CD4-positive, alpha-beta T cell treated with Interferon gamma for 1 hour (primary cell): ENCODE measurements around the gene TARS3.
"Not testable (repeated sequence)": the region's sequence is repeated elsewhere in the genome, so short reads cannot be mapped to it uniquely, and the experiment has no call there.

Source experiments
- DNase-seq: peaks from one replicate; pipeline ENCODE4 v3.0.0-alpha.2; 2020

Gene TARS3

DNA sequence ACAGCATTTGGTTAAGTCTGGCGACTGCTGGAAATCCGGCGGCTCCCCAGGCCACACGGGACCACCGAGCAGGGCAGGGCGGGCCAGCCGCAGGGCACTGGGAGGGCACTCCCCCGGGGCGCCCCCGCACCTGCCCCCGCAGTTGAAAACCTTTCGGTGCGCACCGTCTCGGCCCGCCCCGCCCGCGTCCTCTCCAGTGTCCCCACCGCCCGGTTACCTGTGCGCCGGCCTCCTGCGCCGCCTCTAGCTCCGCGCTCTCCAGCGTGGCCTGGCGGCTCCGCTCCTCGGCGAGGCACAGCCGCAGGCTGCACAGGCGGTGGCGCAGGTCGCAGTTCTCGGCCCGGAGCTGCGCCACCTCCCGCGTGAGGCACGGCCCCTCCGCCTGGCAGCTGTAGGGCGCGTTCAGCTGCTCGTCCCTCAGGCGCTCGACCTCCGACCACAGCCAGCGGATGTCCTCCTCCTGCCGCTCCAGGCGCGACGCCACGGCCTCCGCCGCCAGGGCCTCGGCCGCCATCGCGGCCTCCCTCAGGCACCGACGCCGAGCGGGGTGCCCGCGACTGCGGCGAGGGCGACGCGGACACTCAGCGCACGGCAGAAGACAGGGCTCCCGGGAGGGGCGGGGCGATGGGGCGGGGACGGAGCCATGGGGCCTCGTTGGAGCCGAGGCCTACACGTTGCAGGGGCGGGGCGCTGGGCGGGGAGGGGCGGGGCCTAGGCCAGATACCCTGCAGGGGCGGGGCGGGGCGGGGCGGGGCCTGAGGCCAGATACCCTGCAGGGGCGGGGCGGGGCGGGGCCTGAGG is at the start of gene TARS3:
Gene TARS3 (minus strand): TSS at position 600 of the 801 bp plus-strand sequence. CDS start 86 bp downstream, at position 514.
- DNase-seq = peak; percentile 96

GRCh38 chr15:101773496-101774100 is 49.3 kb upstream of the TARS3 start:
- DNase-seq = no peak

- DNase-seq = no peak
These were observed 48.6 kb upstream of the TARS3 start for GRCh38 chr15:101772921-101773320.

GRCh38 chr15:101767083-101767640 is 42.9 kb upstream of the TARS3 start:
- DNase-seq = not testable (repeated sequence)

DNA sequence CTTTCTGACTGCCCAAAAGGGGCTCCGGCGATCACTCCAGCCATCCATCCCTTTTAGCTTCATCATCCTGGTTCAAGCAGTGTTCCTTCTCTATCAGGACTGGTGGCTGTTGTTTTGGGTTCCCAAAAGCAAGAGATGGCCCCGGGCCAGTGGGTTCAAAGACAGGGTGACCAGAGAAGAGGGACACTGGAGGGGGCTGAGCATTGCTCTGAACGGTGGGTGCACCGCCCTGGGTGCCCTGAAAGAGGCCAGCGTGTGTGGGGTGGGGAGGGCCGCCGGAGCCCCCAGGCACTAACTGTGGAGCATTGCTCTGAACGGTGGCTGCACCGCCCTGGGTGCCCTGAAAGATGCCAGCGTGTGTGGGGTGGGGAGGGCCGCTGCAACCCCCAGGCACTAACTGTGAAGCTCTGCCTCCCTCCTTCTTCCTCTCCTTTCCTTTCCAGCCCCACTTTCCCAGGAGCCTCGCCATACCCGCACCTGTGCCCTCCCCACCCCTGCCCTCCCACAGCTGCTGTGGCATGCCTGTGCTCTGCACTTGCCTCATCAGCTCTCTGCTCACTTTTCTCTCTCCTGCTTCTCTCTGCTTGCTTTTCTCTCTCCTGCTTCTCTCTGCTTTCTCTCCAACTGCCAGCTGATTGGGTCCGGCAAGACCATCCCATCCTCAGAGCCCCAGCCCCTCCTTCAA is 41.6 kb upstream of the TARS3 start:
- DNase-seq = no peak

GRCh38 chr15:101765340-101765671 is 41.0 kb upstream of the TARS3 start:
- not testable (repeated sequence) for DNase-seq

DNA sequence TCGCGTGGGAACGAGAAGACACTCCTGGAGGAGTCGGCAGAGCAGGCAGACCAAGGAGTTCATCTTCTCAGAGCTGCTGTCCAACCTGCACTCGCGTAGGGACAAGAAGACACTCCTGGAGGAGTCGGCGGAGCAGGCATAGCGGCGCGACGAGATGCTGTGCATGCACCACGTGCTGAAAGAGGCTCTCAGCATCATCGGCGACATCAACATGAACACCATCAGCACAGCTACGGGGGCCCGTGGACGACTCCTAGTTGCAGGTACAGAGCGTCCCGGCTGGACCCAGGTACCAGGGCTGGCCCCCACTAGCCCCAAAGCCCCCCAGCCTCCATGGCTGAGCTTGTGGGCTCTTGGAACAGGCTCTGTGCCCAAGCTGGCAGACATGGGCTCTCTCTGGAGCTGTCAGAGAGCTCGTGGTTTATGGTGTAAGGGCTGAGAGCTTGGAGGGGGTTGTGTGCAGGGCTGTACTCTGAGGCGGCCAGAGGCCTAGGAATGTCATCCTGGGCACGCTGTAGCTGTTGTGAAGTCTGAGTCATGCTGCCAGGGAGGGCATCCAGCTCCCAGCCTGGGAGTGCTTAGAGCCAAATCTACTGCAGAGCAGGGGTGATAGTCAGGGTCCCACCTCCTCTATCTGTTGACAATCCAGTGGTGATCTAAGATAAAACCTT is 40.5 kb upstream of the TARS3 start:
- not testable (repeated sequence) for DNase-seq

DNA sequence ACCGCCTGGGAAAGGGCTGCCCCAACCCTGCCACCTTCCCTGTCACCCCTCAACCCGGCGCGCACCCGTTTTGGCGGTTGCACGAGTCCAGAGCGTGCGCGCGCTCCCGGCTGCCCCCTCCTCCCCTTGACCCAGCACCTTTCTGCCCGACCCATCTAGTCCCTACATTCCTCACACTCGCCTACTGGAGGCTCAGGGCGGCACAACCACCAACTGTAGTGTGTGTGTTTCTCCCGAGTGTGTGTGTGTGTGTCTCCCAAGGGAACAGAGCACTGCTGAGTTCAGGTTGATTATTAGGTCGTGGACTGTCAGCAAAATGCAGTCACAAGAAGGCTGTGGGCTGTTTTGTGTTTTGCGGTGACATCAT is 22.4 kb upstream of the TARS3 start:
- not testable (repeated sequence) for DNase-seq

DNA sequence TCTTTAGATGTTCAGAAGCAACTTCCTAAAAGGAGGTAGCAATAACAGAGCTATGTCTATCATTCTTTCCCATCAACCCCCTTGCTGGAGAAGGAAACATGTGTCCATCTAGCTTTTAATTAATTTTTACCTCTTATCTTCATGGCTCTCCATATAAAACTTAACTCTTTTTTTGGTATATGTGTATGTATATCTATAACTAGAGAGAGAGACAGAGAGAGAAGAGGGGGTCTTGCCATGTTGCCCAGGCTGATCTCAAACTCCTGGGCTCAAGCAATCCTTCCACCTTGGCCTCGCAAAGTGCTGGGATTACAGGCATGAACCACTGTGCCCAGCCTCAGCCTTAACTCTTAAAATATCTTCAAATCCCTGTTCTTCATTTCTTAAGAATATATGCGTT is 10.6 kb upstream of the TARS3 start:
- not testable (repeated sequence) for DNase-seq

GRCh38 chr15:101733545-101733944 is 9.3 kb upstream of the TARS3 start:
- no peak for DNase-seq

DNA sequence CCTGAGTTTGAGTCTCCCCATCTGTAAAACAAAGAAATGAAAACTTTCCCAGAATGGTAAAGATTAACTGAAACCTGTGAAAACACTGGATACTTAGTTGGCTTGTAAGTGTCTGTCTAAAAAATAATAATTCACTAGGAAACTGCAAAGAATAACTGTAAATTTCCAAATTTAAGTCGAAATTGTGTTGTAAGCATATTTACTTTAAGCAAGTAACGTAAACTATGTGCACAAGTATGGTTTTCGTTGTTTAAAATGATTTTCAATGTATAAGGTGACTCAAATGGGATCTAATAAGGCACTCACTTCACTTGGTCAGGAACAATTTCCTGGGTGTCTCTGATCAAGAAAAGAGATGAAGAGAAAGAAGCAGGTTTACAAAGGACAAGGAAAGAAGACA is 8.5 kb upstream of the TARS3 start:
- DNase-seq = no peak

GRCh38 chr15:101731746-101732145 is 7.5 kb upstream of the TARS3 start:
- no peak for DNase-seq

DNA sequence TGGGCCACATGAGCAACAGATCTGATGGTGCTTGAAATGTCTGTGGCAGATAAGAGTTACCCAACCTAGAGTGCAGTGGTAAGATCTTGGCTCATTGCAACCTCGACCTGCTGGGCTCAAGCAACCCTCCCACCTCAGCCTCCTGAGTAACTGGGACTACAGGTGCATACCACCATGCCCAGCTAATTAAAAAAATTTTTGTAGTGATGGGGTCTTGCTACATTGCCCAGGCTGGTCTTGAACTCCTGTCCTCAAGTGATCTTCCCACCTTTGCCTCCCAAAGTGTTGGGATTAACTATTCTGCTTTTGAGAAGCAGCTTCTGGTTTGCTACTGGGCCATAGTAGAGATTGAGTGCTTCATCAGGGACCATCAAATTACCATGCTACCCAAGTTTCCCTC is 2.9 kb upstream of the TARS3 start:
- DNase-seq = no peak

- DNase-seq = no peak
These were observed 800 bp upstream of the TARS3 start for GRCh38 chr15:101725073-101725472.

DNA sequence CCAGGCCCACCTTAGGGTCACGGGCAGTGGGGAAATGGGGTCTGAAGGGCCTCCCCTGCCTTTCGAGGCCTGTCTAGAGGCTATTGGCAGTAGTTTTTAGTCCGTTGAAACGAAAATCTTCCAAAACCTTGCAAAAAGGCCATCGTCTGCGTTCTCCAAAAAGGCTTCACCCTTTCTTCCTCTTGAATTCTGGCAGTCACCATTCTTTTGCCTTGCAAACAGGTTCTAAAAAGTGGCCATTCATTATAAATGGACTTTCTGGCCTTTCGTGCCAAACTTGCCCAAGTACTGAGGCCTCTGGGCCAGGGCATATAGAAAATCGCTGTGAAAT is 367 bp upstream of the TARS3 start:
- no peak for DNase-seq

DNA sequence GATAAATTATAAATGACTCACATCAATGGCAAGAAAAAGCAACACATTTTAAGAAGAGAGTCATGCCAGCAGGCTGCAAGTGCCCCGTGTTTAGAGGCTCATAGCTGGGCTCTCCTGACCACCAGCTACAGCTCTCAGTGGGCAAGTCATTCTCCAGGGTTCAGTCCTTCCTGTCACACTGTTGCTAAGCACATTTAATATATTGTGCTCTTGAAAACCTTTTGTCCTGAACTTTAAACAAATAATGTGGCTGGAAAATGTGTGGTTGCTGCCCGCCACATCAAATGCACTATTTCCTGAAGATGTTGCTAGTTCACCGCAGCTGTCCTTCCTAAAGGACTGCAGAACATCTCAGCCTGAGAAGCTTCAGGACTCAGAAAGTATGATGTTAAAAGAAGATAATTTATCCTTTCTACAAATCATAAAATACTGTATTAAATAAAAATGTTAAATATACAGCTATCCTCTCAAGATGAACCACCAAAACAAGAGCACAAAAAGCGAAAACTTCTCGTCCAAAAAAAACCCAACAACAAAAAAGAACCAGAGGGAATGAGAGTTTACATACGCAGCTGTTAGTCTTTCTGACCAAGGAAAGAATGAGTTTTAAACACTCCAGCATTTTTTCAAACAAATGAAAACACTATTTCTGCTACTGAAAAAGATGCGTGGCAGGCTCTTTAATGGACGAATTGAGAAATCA is 951 bp downstream of the TARS3 start:
- no peak for DNase-seq

DNA sequence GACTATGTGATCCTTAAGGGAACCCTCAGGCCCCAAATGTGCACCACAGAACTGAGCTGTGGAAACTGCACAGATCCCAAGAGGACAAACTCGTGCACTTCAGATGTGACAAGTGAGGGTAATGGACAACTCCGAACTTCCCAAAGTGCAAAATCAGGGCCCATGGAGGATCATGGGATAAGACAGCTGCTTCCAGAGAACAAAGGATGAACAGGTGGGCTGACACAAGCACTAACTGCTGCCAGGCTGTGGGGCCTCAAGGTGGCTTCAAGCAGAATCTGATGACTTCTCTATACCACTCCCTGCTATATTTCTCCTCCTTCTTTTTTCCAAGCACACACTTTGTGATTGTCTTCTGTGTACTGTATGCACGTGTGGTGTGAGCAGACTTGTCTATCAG is 5.4 kb downstream of the TARS3 start:
- no peak for DNase-seq

DNA sequence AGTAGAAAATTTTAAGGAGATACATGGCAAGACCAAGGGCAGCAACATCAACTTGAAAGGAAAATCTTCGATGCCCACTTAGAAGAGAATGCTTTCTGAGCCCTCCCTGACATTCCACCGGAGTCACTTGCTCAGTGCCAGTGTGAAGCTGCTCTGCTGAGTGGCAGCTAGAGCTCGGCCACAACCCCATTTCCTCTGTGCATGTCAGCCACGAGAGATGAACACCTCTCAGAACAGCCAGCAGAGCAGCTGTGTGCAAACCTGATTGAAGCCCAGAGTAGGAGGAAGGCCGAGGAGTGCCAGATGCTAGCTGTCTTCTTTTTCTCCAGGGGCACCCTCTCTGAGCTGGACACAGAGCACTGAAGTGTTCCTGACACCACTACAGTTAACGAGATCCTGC is 12.2 kb downstream of the TARS3 start:
- no peak for DNase-seq

- DNase-seq = no peak
These were observed 13.5 kb downstream of the TARS3 start for GRCh38 chr15:101710806-101711205.

DNA sequence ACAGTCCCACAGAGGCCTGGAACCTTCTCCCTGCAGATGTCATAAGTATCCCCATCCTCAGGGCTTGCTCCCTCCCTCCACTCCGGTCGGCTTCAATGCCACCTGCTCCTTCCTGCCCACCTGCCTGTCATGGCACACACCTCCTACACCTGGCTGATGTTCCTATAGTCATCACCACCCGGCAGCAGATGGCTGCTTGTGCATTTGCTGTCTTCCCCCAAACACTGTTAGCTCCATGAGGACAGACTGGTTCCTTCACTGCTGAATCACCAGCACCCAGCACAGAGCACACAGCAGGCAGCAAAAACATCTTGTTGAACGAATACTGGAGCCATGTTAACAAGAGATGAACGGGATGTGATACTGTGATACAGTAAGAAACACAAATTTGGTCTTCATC is 14.8 kb downstream of the TARS3 start:
- no peak for DNase-seq

DNA sequence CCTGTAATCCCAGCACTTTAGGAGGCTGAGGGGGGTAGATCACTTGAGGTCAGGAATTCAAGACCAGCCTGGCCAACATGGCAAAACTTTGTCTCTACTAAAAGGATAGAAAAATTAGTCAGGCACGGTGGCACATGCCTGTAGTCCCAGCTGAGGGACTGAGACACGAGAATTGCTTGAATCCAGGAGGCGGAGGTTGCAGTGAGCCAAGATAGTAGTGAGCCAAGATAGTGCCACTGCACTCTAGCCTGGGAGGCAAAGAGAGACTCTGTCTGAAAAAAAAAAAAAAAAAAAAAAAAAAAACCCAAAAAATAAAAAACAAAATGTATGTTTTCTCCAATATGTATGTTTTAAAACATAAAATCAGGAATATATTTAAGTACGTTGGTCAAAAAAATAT is 16.3 kb downstream of the TARS3 start:
- no peak for DNase-seq

- no peak for DNase-seq
These were observed 22.2 kb downstream of the TARS3 start for GRCh38 chr15:101702077-101702476.

- DNase-seq = no peak
These were observed 26.0 kb downstream of the TARS3 start for GRCh38 chr15:101698314-101698713.
